Thymus (tissue), 11 donors: ENCODE results near the gene ATXN10. TPM values are rescaled to one million over a fixed set of nuclear protein-coding genes. Genes with fewer than 3 reads are reported as not detected.
A peak's percentile ranks its signal among the peaks of the same experiment; 100 is the strongest.

ENCODE experiments used
- DNase-seq, 9 donors: peaks; one replicate each; pipeline ENCODE4 v3.0.0-alpha.2; 2013; ENCODE audit warnings: low spot score in 9 of 9, low read depth in 6 of 9, missing footprints in 1 of 9
- H3K27ac ChIP-seq, 2 donors: one replicate each; pipeline ENCODE4 v1.5.1; 2013; ENCODE audit warnings: control low read depth in 1 of 2, low read depth in 1 of 2, low read length in 1 of 2, mild to moderate bottlenecking in 1 of 2, moderate library complexity in 1 of 2
- H3K27me3 ChIP-seq, 2 donors: one replicate each; pipeline ENCODE4 v1.5.1; 2013; ENCODE audit warnings: low read length in 1 of 2; ENCODE audit not compliant: control insufficient read depth in 2 of 2, insufficient read depth in 1 of 2
- H3K36me3 ChIP-seq, 2 donors: one replicate each; pipeline ENCODE4 v1.5.1; 2013; ENCODE audit warnings: low read length in 1 of 2, mild to moderate bottlenecking in 1 of 2, moderate library complexity in 1 of 2; ENCODE audit not compliant: control insufficient read depth in 2 of 2, insufficient read depth in 2 of 2
- H3K4me1 ChIP-seq, 2 donors: one replicate each; pipeline ENCODE4 v1.5.1; 2013; ENCODE audit warnings: low read length in 2 of 2; ENCODE audit not compliant: control insufficient read depth in 2 of 2, insufficient read depth in 2 of 2
- H3K4me3 ChIP-seq, 2 donors: one replicate each; pipeline ENCODE4 v1.5.1; 2013; ENCODE audit warnings: low read length in 2 of 2, control low read depth in 1 of 2, mild to moderate bottlenecking in 1 of 2
- H3K9me3 ChIP-seq, 2 donors: one replicate each; pipeline ENCODE4 v1.5.1; 2013; ENCODE audit warnings: low read length in 1 of 2, mild to moderate bottlenecking in 1 of 2; ENCODE audit not compliant: control insufficient read depth in 2 of 2, insufficient read depth in 1 of 2
- WGBS: extraction: QIAGEN DNeasy Blood & Tissue Kit; methylation state at CpG from one replicate; pipeline ENCODE4 v1.1.7; 2013; 5-methylcytosine and 5-hydroxymethylcytosine counted together
- polyA plus RNA-seq: library from polyadenylated mRNA; stranded (reverse); fragments of 200-250 nt; gene quantifications from one replicate; pipeline ENCODE4 v1.2.3, GENCODE V29; 2013
- total RNA-seq: library from RNA; stranded (reverse); fragments of 120-200 nt; gene quantifications from one replicate; pipeline ENCODE4 v1.2.4, GENCODE V29; 2013
- donor health status: healthy.

The ATXN10 gene
- total and polyA plus RNA-seq, 2 donors: 86.7 to 111 TPM

DNA sequence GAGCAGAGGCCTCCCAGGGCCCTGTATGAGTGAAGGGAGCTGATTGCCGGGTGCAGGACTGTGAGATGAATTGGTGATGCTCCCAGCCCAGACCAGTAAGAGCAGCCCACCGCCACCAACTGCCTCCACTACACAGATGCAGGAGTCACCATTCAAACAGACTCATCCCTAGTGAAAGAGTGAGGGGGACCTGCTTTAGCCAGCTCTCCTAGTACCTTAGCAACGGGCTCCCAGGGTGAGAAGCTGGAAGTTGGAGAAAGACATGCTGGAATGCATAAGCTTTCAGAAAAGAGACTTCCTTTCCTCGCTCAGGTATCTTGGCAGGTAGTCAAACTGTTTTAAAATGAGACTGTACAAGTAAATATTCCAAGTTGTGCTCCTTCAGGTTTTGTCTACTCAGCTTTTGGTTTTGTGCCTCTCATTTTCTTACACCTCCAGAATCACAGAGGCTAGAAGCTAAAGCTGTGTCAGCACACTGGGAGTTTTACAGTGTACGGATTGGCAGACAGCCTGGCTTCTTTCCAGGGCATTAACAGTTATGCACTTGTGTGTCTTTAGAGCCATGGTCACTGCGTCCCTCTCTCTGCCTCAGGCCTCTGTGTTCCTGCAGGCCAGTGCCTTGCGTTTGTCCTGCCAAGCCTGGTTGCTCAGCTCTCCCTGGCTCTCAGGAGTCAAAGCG, 146.2 kb downstream of the ATXN10 start:
- Histone ChIP-seq H3K27ac (peak overlapping the region in 1 of 2 donors; percentile 21), H3K36me3 (peaks cover 9 to 12% of the 10 kb centered on the region in 2 donors), H3K4me1 (peaks cover 2% of the 10 kb centered on the region in 2 donors), H3K4me3 (no peak overlapping the region), H3K9me3 (no peaks in the 10 kb centered on the region), H3K27me3 (no peaks in the 10 kb centered on the region)
- WGBS: 95% methylated on average over 8 of the region's 8 CpGs
- DNase-seq: peak in 2 of 9 donors; percentile 2 to 19

DNA sequence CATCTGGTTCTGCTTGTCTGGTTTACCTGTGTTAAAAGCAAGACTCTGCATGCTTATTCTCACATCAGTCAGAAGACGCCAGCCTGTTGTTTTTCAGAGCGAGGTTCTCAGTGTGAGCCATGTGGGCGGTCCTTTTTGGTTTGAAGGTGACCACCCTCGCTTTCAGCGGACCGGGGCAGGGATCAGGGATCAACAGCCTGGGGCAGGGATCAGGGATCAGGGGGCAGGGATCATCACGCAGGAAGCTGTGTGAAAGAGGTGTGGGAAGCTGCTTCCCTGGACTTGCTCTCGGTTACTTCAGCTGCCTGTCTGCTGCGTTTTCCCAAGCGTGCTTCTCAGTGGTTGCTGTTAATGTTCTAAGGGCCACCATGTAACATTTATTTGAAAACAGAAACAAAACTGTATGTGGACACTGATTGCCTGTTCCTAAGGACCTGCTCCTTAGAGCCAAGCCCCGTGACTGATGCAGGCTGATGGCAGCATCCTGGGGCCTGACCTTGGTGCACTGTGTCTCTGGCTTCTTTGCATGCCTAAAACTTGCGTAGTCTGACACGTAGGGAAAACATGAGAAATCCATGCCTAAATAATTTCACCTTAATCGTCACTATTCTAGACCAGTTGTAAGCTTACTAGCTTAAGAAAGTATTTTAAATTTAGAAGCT, 146.9 kb downstream of the ATXN10 start:
- Histone ChIP-seq H3K36me3 (peaks cover 8 to 12% of the 10 kb centered on the region in 2 donors), H3K4me3 (no peak overlapping the region), H3K9me3 (no peaks in the 10 kb centered on the region), H3K27ac (peak overlapping the region in 1 of 2 donors; percentile 21), H3K27me3 (no peaks in the 10 kb centered on the region), H3K4me1 (no peaks in the 10 kb centered on the region)
- no peak for DNase-seq
- 95% methylated on average over 14 of the region's 14 CpGs for WGBS

DNA sequence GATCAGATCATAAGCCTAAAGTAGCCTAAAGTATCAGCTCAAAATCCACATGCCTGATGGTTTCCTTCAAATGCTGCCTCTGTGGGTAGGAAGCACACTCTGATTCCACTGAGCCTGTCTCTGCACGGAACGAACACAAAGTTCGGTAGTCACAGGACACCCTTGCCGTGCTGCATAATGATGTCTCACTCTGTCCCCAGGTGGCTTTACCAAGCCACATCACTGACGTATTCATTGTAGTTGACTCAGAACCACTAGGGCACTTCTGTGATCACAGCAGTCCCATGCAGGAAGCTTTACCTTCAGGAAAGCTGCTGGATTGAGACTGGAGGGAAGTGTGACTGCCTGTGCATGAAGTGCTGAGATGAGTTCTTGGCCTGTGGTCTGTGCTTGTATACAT, 147.7 kb downstream of the ATXN10 start:
- no peaks in the 10 kb centered on the region for H3K27me3 ChIP-seq
- DNase-seq: no peak
- H3K4me3 ChIP-seq: no peak overlapping the region
- no peaks in the 10 kb centered on the region for H3K4me1 ChIP-seq
- H3K36me3 ChIP-seq: peaks cover 8 to 12% of the 10 kb centered on the region in 2 donors
- 98% methylated on average over 5 of the region's 5 CpGs for WGBS
- no peak overlapping the region for H3K27ac ChIP-seq
- no peaks in the 10 kb centered on the region for H3K9me3 ChIP-seq

- H3K36me3 ChIP-seq: peaks cover 0 to 5% of the 10 kb centered on the region in 2 donors
- WGBS: 58% methylated on average over 6 of the region's 6 CpGs
- DNase-seq: no peak
- no peaks in the 10 kb centered on the region for H3K4me1 ChIP-seq
- no peak overlapping the region for H3K27ac ChIP-seq
- H3K27me3 ChIP-seq: no peaks in the 10 kb centered on the region
- no peak overlapping the region for H3K4me3 ChIP-seq
- H3K9me3 ChIP-seq: peaks cover 0 to 3% of the 10 kb centered on the region in 2 donors
Observed at GRCh38 chr22:45823336-45823735, 151.7 kb downstream of the ATXN10 start.

GRCh38 chr22:45826520-45826919, 154.9 kb downstream of the ATXN10 start:
- 95% methylated on average over 2 of the region's 2 CpGs for WGBS
- Histone ChIP-seq H3K4me1 (no peaks in the 10 kb centered on the region), H3K27me3 (no peaks in the 10 kb centered on the region), H3K4me3 (no peak overlapping the region), H3K27ac (no peak overlapping the region), H3K36me3 (peaks cover 0 to 5% of the 10 kb centered on the region in 2 donors), H3K9me3 (peaks cover 0 to 3% of the 10 kb centered on the region in 2 donors)
- DNase-seq: no peak

DNA sequence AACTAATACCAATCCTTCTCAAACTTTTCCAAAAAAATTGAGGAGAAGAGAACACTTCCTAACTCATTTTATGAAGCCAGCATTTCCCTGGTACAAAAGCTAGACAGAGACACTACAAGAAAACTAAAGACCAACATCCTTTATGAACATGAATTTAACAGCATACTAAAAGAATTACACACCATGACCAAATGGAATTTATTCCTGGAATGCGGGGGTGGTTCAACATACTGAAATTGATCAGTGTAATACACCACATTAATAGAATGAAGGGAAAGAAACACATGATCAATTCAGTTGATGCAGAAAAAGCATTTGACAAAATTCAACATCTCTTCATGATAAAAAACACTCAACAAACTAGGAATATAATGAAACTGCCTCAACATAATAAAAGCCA, 157.2 kb downstream of the ATXN10 start:
- 97% methylated on average over 1 of the region's 1 CpG for WGBS
- no peaks in the 10 kb centered on the region for H3K27me3 ChIP-seq
- H3K27ac ChIP-seq: no peak overlapping the region
- no peak for DNase-seq
- H3K36me3 ChIP-seq: peaks cover 0 to 8% of the 10 kb centered on the region in 2 donors
- H3K9me3 ChIP-seq: peaks cover 0 to 3% of the 10 kb centered on the region in 2 donors
- no peak overlapping the region for H3K4me3 ChIP-seq
- H3K4me1 ChIP-seq: peaks cover 0 to 2% of the 10 kb centered on the region in 2 donors

DNA sequence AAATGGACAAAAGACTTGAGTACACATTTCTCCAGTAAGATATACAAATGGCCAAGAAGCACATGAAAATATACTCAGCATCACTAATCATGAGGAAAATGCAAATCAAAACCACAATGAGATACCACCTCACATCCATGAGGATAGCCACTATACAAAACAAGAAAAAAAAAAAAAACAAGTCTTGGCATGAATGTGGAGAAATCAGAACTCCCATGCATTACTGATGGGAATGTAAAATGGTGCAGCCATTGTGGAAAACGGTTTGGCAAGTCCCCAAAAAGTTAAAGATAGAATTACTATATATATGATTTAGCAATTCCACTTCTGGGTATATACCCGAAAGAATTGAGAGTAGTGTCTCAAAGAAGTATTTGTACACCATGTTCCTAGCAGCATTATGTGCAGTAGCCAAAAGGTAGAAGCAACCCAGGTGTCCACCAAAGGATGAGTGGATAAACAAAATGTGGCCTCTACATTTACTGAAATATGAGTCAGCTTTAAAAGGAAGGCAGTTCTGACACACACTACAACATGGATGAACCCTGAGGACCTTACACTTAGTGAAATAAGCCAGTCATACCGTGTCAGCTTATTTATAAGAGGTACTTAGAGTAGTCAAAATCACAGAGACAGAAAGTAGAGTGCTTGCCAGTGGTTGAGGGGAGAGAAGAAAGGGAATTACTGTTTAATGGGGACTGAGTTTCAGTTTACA, 159.1 kb downstream of the ATXN10 start:
- Histone ChIP-seq H3K4me3 (no peak overlapping the region), H3K4me1 (peaks cover 0 to 6% of the 10 kb centered on the region in 2 donors), H3K9me3 (peaks cover 0 to 2% of the 10 kb centered on the region in 2 donors), H3K27me3 (no peaks in the 10 kb centered on the region), H3K27ac (no peak overlapping the region), H3K36me3 (peaks cover 0 to 17% of the 10 kb centered on the region in 2 donors)
- no peak for DNase-seq
- 96% methylated on average over 3 of the region's 3 CpGs for WGBS

- Histone ChIP-seq H3K4me3 (no peak overlapping the region), H3K9me3 (no peaks in the 10 kb centered on the region), H3K27me3 (no peaks in the 10 kb centered on the region), H3K4me1 (peaks cover 0 to 6% of the 10 kb centered on the region in 2 donors), H3K27ac (no peak overlapping the region), H3K36me3 (peaks cover 0 to 17% of the 10 kb centered on the region in 2 donors)
- DNase-seq: no peak
- WGBS: 94% methylated on average over 2 of the region's 2 CpGs
Observed at GRCh38 chr22:45831394-45831793, 159.8 kb downstream of the ATXN10 start.

DNA sequence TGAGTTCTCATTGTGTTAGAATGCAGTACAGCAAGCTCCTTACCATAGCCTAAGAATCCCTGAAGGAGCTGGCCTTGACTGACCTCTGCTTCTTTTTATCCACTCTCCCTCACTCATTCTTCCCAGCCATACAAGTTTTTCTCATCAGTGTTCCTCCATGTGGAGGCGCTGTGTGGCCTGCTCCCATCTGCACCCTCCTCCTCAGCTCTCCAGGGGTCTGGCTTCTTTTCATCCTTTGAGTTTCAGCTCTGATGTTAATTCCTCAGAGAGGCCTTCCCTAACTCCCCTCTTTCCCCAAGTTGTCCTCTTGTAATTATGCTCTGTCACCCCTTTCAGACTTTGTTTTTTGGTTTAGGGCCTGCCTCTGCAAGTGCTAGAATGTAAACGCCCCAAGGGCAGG, 160.5 kb downstream of the ATXN10 start:
- Histone ChIP-seq H3K4me3 (no peak overlapping the region), H3K27ac (no peak overlapping the region), H3K36me3 (peaks cover 0 to 17% of the 10 kb centered on the region in 2 donors), H3K9me3 (no peaks in the 10 kb centered on the region), H3K4me1 (peaks cover 0 to 6% of the 10 kb centered on the region in 2 donors), H3K27me3 (no peaks in the 10 kb centered on the region)
- WGBS: 96% methylated on average over 2 of the region's 2 CpGs
- DNase-seq: no peak
